GM21515 (cell line): ENCODE results near the gene FHIT.

Experiments
- ATAC-seq: cut with Tn5 transposase; IDR thresholded peaks from one replicate; pipeline ENCODE4 v1.9.1; 2021; ENCODE audit not compliant: unreplicated experiment

The FHIT gene

GRCh38 chr3:60149501-60149900 lies 1101.8 kb downstream of the FHIT start:
- no peak for ATAC-seq

DNA sequence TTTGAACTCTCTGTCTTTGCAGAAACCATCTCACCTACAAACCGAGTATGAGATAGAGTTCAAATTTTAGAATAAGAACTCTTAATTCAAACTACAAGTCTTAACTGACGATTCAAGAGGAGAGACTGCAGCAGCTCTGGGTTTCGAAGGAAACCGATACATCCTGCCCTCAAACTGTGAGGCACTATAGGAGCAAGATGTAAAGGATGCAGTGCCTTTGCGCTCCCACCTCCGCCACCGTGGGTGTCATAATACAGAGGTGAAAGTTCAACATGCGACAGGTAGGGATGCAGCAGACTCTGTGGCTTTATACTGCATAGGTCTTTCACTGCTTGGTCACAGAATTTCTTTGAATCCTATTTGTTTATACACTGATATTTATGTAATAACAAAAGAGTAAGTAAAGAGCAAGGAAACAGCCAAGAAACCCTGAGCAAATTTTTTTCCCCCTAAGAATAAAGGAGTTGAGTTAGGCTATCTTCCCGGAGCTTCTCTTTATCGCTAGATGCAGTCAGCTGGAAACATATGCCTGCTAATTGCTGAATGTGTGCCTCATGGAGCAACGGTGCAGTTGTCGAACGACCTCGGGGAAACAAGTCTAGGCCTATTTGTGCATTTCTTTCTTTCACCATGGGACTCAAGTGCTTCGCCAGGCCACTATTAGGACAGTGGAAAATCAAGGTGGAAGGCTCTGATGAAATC lies 1103.9 kb downstream of the FHIT start:
- ATAC-seq = no peak

DNA sequence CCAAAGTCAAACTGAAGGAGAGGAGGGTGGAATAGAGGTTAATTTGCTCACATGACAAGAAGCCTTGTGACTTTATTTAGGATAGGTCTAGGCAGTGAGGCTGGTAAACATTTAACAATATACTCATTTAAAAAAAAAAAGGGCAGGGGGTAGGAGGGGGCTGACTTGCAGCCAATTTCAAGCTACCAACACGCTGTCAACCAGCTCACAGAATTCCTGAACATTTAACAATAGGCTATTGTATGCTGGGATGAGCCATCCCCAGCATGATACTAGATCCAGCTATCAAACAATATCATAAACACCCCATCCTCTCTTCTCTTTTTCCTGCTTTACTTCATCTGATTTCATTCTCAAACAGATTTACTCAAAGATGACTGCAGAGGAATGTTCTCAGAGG lies 1105.1 kb downstream of the FHIT start:
- no peak for ATAC-seq

DNA sequence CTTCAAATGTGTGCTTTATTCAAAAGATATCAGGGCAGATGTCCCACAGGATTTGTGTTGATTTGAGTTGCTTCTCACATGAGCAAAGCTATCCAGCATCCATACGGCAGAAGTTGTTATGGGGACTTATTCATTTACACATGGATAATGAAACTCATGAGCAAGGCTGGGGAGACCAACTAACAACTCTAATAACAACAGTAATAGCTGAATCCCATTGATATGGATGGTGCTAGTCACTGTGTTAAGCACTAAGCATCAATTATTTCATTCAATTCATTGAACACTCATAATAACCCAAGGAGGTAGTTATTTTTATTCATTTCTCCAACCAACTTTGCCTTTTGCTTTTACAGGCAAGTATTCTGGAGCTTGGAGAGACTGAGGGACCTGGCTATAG lies 1107.2 kb downstream of the FHIT start:
- no peak for ATAC-seq

DNA sequence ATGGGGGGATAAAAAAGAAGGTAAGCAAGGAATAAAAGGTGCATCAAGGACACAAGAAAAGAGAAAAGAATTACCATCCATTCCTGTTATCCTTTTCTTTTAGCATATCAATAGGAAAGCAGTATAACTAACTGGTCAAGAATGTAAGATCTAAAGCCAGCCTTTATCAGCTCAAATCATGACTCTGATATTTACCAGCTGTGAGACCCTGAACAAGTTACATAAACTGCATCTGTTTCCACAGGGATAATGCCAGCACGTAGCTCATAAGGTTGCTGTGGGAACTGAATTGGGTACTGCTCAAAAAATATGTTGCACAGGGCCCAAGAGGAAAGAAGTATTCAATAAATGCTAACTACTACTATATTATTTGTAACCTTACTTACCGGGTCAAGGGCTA lies 1109.2 kb downstream of the FHIT start:
- ATAC-seq = no peak

GRCh38 chr3:60140160-60140559 lies 1111.1 kb downstream of the FHIT start:
- ATAC-seq = no peak

GRCh38 chr3:60136601-60137000 lies 1114.7 kb downstream of the FHIT start:
- no peak for ATAC-seq

DNA sequence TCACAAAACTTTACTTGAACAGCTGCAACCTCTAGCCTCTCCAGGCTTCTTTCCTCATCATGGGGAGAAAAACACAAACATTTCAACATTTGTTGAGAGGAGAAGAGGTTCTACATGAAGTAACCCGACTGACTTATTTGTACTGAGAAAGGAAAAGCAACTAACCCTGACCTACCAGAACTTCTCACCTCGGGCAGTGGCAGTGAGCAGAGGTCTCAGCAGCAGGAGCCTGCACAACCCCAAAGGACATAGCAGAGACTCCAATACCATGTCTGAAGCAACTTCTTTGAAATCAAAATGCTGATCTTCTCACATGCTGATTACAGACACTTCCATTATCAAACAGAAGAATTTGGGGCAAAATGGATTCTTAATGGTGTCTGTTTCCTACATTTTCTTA lies 1115.8 kb downstream of the FHIT start:
- no peak for ATAC-seq

GRCh38 chr3:60133269-60134162 lies 1117.7 kb downstream of the FHIT start:
- no peak for ATAC-seq

DNA sequence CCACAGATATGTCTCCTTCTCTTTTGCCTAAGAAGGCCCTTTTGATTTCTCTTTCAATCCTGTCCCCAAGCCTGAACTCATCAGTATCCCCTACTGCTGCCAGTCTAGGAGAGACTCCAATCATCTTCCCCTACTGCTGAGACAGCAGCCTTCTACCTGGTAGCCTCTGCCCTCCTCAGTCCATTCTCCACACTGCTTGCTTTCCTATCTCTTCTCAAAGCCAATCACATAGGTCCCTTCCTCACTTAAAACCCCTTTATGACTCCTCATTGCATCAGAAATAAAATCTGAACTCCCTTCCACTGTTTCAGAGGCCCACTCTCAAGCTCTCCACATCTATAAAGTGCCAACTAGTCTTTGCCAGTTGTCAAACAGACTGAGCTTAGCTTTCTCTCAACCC lies 1119.6 kb downstream of the FHIT start:
- no peak for ATAC-seq

DNA sequence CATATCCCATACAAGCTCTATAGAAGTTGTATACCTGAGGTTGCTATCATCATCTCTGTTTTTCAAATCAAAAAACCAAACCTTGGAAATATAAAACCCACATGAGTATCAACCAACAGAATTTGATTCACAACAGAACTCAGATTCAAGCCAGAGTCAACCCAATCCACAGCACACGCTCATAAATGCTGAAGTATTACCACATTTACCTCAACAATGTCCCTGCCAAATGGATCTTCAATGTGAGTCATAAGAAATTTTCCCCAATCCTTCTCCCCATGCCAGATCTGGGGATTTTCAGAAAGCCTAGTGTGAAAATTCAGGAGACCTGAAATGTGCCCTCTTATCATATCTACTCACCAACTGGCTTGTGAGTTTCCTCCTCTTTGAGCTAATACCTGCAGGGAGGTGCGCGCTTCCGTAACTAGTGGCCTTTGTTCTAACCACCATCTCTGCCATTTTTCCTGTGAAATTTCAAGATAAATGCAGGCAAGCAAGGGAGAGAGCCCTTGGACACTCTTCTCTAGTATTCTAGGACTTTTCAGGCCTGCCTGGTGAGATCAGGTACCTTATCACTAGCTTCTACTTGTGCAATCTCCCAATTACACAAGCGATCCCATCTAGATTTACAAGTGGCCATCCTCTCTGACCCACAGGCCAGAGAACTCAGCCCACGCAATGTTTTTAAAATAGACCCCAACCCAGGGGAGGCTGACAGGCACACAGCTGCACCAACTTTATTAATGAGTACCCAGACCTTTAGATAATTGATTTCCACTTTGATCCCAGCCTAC lies 1124.5 kb downstream of the FHIT start:
- no peak for ATAC-seq

- ATAC-seq = no peak
These were observed 1125.6 kb downstream of the FHIT start for GRCh38 chr3:60125686-60126085.

DNA sequence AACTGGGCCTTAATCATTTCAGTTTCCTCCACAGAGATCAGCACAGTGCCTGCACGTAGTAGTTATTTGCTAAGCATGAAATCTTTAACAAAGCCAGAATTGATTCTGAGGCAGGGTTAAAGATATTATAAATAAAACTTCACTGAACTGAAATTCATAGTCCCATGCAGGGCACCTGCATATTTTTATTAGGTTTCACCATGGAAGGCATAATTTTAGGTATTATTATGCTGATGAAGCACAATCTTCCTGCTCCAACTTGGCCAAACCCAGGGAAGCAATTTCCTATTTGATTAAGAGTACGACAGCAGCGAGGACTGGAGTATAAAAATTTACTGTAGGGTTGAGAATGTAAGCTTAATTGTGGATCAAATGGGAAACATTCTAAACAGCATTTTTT lies 1131.0 kb downstream of the FHIT start:
- no peak for ATAC-seq

GRCh38 chr3:60114191-60114590 lies 1137.1 kb downstream of the FHIT start:
- ATAC-seq = no peak

- ATAC-seq = no peak
These were observed 1144.0 kb downstream of the FHIT start for GRCh38 chr3:60107275-60107674.

DNA sequence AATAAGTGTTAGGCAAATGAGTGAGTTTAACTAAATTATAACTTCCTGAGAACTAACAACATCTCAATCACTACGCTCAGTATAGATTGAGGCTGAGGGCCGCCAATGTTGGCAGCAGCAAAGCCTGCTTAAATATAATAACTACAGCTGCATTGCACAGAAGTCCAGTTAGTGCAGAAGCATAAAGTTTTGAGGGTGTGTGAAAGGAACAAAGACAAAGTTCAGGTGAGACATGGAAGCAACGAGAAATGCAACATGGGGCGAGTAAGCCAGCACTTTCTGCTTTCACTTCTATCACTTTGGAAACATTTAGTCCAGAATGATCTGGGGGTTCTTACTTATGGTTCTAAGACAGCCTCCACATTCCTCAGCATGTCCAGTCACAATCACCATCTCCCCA lies 1149.1 kb downstream of the FHIT start:
- ATAC-seq = no peak

- no peak for ATAC-seq
These were observed 1149.6 kb downstream of the FHIT start for GRCh38 chr3:60101621-60102020.

DNA sequence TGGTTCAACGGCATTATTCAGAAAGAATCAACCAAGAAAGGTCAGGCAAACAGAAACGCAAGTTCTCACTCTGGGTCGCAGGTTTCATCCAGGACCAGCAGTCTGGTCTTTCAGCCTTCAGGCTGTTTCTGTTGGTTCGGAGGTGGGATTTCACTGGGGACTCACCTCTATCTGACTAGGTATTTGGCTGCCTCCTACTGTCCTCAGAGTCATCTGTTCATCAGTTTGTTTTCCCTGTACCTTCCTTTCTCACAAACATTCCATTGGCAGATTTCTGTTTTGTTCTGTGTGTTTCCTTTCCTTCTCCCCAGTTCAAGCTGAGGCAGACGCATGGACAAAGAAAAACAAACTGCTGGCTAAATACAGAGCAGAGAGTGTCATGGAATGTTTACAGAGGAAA lies 1154.8 kb downstream of the FHIT start:
- no peak for ATAC-seq

DNA sequence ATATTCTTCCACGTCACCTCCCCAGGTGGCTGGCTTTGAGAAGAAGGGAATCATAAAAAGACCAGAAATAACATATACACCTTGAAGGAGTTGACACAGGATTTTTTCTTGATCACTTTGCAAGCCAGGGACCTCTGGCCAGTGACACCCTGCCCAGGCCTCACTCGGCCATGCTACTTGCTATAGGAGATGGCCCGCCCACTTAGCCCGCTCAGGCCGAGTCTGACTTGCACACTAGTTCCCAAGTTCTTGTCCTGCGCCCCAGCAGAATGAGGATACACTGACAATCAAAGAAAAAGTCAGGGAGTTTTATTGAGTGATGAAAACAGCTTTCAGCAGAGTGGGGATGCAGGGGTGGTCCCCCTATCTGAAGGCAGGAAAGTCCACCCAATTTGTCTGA lies 1155.3 kb downstream of the FHIT start:
- ATAC-seq = no peak

DNA sequence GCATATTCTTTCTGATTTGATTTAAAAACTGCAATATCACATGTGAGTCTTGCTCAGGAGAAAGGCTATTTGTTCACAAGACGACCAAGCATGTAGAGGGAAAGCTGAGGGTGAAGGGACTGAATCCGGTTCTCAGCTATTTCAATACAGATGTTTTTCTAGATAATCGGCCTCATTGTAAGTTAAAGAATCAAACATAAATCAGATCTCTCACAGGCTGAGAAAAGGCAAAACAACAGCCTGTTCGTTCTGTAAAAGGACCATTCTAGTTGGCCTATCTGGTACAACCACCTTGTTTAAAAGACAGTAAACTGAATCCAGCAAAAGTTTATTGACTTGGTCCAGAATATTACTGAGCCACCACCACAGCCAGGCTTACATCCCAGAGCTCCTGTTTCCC lies 1155.7 kb downstream of the FHIT start:
- no peak for ATAC-seq

- no peak for ATAC-seq
These were observed 1156.8 kb downstream of the FHIT start for GRCh38 chr3:60094392-60094947.
